ENCODE results near the gene EPS15.

DNA sequence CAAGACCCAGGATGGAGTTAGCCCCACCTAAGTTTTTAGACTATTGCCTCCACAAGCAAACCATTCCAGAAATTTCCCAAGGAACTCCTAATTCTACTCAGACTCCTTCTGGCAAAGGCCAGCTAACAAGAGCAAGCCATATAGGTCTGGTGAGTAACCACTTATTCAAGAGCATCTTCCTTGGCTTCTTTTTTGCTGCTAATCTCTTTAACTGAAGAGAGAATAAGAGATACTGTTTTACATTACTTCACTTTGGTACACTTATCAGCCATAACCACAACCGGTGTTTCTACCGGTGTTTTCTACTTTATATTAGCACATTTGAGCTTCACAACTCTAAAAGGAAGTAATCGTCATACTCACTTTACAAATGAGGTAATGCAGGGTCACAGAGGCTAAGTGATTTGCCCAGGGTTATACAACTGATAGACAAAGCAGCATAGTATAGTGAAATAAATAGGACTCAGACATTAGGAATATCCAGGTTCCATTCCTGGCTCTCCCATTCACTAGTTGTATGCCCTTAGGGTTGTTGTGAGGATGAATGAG lies 1.7 kb upstream of the EPS15 start:
- TF ChIP-seq, protein P1, sequence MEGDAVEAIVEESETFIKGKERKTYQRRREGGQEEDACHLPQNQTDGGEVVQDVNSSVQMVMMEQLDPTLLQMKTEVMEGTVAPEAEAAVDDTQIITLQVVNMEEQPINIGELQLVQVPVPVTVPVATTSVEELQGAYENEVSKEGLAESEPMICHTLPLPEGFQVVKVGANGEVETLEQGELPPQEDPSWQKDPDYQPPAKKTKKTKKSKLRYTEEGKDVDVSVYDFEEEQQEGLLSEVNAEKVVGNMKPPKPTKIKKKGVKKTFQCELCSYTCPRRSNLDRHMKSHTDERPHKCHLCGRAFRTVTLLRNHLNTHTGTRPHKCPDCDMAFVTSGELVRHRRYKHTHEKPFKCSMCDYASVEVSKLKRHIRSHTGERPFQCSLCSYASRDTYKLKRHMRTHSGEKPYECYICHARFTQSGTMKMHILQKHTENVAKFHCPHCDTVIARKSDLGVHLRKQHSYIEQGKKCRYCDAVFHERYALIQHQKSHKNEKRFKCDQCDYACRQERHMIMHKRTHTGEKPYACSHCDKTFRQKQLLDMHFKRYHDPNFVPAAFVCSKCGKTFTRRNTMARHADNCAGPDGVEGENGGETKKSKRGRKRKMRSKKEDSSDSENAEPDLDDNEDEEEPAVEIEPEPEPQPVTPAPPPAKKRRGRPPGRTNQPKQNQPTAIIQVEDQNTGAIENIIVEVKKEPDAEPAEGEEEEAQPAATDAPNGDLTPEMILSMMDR (IDR thresholded peaks at IDR 0.05; ENCODE audit: low read length) = no peak
- no peak for TF ChIP-seq EZH2 (optimal IDR thresholded peaks at IDR 0.05; ENCODE audit: low read depth, low read length)
- TF ChIP-seq EZH2phosphoT487 (IDR thresholded peaks at IDR 0.05; ENCODE audit: low read length) = no peak

Data from MM.1S (cell line).